T-helper 1 cell treated with Interleukin-12 subunit alpha and Interleukin-12 subunit beta and Interleukin-4 antibody, amounts not matched to agents 30 ng/mL and 1 ng/mL, for 36 hours (primary cell): Measurements from ENCODE around the gene ANXA3. TPM values are rescaled to one million over a fixed set of nuclear protein-coding genes. Genes with fewer than 3 reads are reported as not detected.

Experiments
- intact Hi-C: fragments of 100-400 bp; cut with micrococcal nuclease; formaldehyde crosslinking; loops from one replicate; pipeline ENCODE4 v1.15.1; 2024
- total RNA-seq: library from RNA; stranded (reverse); gene quantifications from 2 replicates; pipeline ENCODE4 v1.2.3, GENCODE V29; 2022

ANXA3 gene
- total RNA-seq, 1 donor from 2014 or later, result 32.8 TPM

DNA sequence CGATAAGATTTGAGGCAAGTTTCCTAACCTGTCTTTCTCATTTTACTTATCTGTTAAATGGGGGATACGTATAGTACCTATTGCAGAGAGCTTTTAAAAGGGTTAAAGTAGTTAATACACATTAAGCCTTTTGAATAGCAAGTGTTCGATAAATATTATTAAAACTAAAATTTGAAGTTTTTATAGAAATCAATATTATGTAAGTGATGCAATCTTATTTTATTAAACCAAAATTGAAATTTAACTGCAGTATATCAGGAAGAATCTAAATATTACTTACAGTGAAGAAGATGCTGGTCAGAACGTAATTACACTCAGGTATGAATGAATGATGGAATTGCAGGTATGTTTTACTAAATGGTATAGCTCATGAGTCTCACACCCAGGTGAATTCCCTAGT is 58.0 kb downstream of the ANXA3 start:
- intact Hi-C loops, result no loop called here

GRCh38 chr4:78610546-78611214 is 59.1 kb downstream of the ANXA3 start:
- intact Hi-C loops, result loop anchor here (10.0 kb wide), 1 partner anchor 656 kb away; no protein-coding TSS in a partner anchor

DNA sequence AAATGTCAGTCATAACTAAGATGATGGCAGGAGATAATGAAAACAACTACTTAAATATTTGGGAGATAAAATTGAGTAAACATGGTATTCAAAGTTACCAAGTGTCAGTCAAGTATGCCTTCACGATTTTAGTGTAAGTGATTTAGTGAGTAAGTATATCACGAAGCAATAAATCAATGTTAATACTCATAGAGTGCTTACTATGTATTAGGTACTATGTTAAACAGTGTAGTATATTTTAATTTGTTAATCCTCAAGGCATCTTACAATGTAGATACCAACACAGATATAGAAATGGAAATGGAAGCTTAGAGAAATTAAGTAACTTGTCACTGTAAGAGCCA is 59.6 kb downstream of the ANXA3 start:
- intact Hi-C loops, result loop anchor here (10.0 kb wide), 1 partner anchor 656 kb away; no protein-coding TSS in a partner anchor

DNA sequence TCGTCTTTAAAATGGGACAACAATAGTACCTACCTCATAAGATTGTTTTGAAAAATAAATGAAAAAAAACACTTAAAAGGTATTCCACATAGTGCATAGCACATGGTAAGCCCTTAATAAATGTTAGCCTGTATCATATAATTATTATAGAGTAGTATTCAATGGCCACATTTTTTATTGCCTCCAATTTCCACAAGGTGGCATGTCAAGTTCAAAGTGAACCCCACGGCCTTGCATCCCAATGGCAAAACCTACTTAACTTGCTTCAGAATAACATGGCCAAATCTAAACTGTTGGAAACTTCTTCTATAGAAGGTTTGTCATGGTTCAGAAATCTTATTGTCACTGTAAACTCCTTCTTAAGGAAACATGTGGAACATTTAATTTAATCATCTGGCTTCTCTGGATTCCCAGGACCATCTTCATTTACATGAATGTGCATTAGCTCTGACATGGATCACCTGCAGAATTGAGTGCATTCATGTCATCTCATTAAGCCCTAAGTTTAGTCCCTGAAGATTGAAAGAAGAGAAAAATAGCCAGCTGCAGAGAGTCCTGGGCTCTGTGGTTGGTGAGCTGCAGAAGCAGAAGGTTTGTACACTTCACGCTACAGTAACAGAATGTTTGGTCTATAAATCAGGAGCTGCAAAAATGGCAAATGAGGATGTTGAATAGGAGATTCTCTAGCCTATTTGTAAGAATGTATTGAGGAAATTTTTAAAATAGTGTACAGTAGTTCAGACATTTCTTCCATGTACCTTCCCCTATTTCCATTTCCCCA is 61.0 kb downstream of the ANXA3 start:
- intact Hi-C loops, result loop anchor here (1.0 to 10.0 kb wide), 6 partner anchors 32 to 658 kb away; partner anchors contain the start of gene PAQR3

DNA sequence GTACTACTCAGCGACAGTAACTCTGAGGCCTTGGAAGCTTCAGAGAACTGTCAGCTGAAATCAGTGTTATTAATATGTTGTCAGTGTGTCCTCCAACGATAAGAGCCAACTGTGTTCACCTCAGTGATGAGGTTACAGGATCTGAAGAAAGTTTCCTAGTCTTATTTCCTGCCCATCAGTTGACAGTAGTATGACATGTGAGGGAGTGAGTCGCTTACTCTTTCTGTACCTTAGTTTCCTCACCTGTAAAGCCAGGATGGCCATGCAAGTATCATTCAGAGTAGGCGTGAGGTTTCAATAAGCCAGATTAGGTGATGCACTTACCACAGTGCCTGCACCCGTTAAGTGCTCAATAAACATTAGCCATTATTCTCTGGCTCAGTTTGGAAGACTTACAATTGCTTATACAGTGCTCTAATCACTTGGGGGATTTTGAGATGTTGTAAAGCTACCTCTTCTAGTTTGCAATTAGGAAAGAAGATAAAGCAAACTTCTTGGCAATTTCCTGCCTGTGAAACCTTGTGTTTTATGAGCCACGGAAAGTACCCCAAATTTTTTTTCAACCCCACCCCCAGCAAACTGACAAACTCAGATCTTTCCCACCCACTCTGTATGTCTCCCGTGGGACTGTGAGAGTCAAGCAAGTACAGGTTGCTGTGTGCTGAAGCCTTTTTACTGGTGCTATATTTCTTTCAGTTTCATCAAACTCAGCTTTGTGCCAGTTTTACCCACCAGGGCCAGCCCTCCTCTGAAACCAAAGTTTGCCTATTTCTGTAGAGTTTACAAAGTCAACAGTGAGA is 62.2 kb downstream of the ANXA3 start:
- intact Hi-C loops, result loop anchor here (2.0 to 10.0 kb wide), 3 partner anchors 31 to 659 kb away; no protein-coding TSS in a partner anchor

GRCh38 chr4:78616046-78616498 is 64.5 kb downstream of the ANXA3 start:
- intact Hi-C loops, result loop anchor here (10.0 kb wide), 1 partner anchor 661 kb away; no protein-coding TSS in a partner anchor

DNA sequence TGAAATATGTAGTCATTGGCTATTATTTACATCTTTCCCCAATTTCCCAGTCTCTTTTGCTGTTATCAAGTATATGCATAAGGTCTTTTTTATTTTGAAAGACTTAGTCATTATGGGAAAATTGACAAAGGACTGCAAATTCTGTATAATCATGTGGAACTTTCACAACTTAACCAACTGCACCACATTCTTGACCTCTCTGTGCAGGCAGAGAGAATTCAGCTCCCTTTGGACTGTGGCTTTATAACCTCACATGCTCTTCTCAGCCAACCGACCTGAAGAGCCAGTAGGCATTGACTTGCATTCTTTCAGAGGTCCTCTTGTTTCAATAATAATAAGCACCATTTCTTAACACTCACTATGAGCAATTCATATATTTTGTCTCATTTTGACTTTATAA is 66.9 kb downstream of the ANXA3 start:
- intact Hi-C loops, result loop anchor here (10.0 kb wide), 1 partner anchor 664 kb away; no protein-coding TSS in a partner anchor

GRCh38 chr4:78621395-78621794 is 69.8 kb downstream of the ANXA3 start:
- intact Hi-C loops, result no loop called here

- intact Hi-C loops, result no loop called here
Observed at GRCh38 chr4:78622253-78622979, 70.8 kb downstream of the ANXA3 start.

DNA sequence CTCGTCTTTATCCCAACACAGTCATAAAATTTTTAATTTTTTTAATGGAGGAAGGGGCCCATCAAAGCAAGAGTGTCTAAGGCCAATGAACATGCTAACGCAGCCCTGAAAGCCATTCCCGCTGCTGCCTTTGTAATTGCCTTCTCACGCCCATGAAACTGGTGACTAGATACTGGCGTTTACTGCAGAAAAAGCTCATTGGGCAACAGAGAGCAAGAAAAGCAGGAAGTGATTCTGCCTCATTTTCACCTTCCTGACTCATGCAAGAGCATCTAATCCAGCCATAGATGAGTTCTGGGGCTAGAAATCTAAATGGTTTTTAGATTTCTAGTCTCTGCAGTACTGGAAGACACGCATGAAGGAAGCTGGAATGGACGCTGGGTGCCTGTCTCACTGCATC is 72.5 kb downstream of the ANXA3 start:
- intact Hi-C loops, result no loop called here

DNA sequence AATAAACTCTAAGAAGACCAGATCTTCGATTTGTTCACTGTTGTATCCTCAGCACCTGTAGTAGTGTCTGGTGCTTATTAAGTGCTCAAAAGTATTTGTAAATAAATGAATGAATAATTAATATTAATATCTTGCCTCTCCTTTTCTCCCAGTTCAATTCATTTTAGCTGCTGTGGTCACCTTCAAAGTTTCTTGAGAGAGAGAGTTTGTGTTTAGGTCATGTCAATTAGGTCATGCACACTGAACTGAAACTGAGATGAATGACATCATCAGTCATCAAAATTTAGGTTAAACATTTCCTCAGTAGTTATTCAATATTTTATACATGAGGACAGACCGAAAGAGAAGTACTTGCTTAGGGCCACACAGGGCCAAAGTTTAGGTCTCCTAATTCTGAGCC is 73.5 kb downstream of the ANXA3 start:
- intact Hi-C loops, result no loop called here

DNA sequence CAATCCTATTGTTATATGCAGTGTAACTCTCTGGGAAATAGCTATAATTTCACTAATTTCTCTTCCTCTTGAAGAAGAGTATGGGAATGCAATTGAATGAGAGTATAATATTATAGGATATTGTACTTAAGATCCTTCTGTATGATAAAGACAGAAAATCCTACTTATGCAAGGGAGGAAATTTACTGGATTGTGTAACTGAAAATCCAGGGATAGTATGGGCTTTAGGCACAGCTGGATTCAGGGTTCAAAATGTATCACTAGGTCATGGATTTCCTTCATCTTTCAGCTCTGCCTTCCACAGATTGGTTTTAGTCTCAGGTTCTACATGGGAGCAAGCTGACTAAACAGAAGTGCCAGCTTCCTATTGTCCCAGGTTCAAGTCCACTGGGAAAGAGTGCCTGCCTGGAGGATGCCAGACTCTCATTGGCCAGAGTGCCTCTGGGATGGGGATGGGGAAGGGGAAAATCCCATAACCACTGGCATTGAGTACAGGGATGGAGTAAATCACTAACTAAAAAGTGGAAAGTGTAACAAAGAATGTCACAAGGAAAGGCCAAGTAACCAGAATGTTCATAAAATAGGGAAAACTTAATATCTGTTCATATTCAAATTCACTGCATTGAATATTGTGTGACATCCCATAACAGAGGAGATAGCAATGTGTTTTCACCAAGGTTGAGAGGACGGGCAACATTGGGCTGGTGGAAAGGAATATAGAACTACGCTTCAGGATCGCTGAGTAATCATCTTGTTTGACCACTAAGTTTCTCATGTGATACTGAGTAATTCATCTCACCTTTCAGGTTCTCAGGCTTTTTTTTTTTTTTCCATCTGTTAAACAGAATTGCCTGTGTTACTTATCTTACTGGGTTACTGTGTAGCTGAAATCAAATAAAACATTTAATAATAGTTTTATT is 75.7 kb downstream of the ANXA3 start:
- intact Hi-C loops, result no loop called here

GRCh38 chr4:78627966-78628678 is 76.6 kb downstream of the ANXA3 start:
- intact Hi-C loops, result no loop called here

- intact Hi-C loops, result no loop called here
Observed at GRCh38 chr4:78629991-78630541, 78.5 kb downstream of the ANXA3 start.

DNA sequence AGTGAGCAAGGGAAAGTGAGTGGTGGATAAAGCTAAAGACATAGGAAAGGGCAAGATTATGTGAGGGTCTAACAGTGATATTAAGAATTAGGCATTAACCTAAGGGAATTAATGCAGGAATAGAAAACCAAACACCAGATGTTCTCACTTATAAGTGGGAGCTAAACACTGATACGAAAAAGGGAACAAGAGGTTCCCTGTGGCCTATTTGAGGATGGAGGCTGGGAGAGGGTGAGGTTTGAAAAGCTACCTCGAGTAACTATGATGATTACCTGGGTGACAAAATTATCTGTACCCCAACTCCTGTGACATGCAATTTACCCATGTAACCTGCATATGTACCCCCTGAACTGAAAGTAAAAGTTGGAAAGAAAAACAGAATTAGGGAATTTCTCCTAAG is 79.0 kb downstream of the ANXA3 start:
- intact Hi-C loops, result no loop called here

GRCh38 chr4:78634011-78634664 is 82.6 kb downstream of the ANXA3 start:
- intact Hi-C loops, result no loop called here

GRCh38 chr4:78638337-78639172 is 87.0 kb downstream of the ANXA3 start:
- intact Hi-C loops, result loop anchor here (1.0 kb wide), 1 partner anchor 19 kb away; no protein-coding TSS in a partner anchor
